ENCODE measurements around the gene MPPED2.

MPPED2 gene

GRCh38 chr11:30364837-30365482, 221.2 kb downstream of the MPPED2 start:
- H3K27ac ChIP-seq: no peak overlapping the region
- H3K4me3 ChIP-seq: no peak overlapping the region
- no peaks in the 10 kb centered on the region for H4K20me1 ChIP-seq
- no peaks in the 10 kb centered on the region for H3K27me3 ChIP-seq
- H3K9ac ChIP-seq: no peak overlapping the region
- no peak overlapping the region for H3K4me2 ChIP-seq
- H3K4me1 ChIP-seq: no peaks in the 10 kb centered on the region
- no peak for TF ChIP-seq Cebpa-rat (IDR thresholded peaks at IDR 0.05)
- no peaks in the 10 kb centered on the region for H3K9me3 ChIP-seq
- no peaks in the 10 kb centered on the region for H3K36me3 ChIP-seq

DNA sequence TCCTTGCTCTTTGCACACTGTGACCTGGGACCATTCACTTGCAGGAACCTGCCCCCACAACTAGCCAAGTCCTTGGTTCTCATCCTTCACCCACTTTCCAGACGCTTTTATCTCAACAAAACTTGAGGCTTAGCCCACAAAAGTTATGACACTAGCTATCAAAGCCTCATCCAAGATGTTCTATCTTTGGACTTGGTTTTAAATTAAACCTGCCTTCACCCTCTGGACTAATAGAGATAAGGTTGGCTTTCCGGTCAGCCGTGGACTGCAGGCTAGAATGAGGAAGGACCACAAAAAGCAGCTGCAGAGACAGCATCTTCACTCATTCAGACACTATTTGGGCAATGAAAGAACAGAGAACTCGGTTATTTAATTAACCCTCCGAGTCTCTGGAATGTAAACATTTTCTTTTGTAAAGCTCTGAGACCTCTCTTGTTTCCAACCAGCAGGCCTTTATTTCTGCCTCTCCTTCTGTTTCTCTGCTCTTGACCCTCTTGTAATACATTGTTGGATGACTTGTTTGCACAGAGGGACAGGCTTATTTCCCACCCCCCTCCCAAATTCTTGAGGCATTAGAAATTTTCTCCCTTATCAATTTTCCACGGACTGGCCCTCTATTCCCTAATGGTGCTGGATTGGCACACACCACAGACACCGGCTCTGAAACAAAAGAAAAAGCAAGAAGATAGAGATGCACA, 221.9 kb downstream of the MPPED2 start:
- Histone ChIP-seq H4K20me1 (no peaks in the 10 kb centered on the region), H3K4me1 (no peaks in the 10 kb centered on the region), H3K4me3 (no peak overlapping the region), H3K9ac (no peak overlapping the region), H3K27ac (no peak overlapping the region), H3K4me2 (no peak overlapping the region), H3K9me3 (no peaks in the 10 kb centered on the region), H3K27me3 (no peaks in the 10 kb centered on the region), H3K36me3 (no peaks in the 10 kb centered on the region)
- TF ChIP-seq Cebpa-rat (IDR thresholded peaks at IDR 0.05): no peak

GRCh38 chr11:30360741-30361140, 225.4 kb downstream of the MPPED2 start:
- TF ChIP-seq Cebpa-rat (IDR thresholded peaks at IDR 0.05): no peak
- H3K9ac ChIP-seq: no peak overlapping the region
- no peak overlapping the region for H3K27ac ChIP-seq
- no peaks in the 10 kb centered on the region for H3K9me3 ChIP-seq
- no peaks in the 10 kb centered on the region for H3K4me1 ChIP-seq
- H4K20me1 ChIP-seq: no peaks in the 10 kb centered on the region
- no peak overlapping the region for H3K4me2 ChIP-seq
- no peak overlapping the region for H3K4me3 ChIP-seq
- H3K27me3 ChIP-seq: no peaks in the 10 kb centered on the region
- no peaks in the 10 kb centered on the region for H3K36me3 ChIP-seq
